Stimulated activated CD4-positive, alpha-beta T cell treated with anti-CD3 and anti-CD28 coated beads, Interleukin-12 subunit alpha, Interleukin-12 subunit beta, amount 100 ng/mL, for 24 hours (primary cell): ENCODE results near the gene CFAP45.

Experiments used
- DNase-seq, 2 experiments: peaks; one replicate each; pipeline ENCODE4 v3.0.0-alpha.2; 2020; ENCODE audit warnings: low read depth in 2 of 2

CFAP45 gene

GRCh38 chr1:159853417-159854115 lies 46.4 kb downstream of the CFAP45 start:
- DNase-seq = no peak

- DNase-seq = no peak
These were observed 48.6 kb downstream of the CFAP45 start for GRCh38 chr1:159851407-159851806.

- no peak for DNase-seq
These were observed 50.2 kb downstream of the CFAP45 start for GRCh38 chr1:159849626-159850366.

GRCh38 chr1:159848326-159848725 lies 51.6 kb downstream of the CFAP45 start:
- no peak for DNase-seq

- no peak for DNase-seq
These were observed 52.7 kb downstream of the CFAP45 start for GRCh38 chr1:159847231-159847630.

- no peak for DNase-seq
These were observed 54.0 kb downstream of the CFAP45 start for GRCh38 chr1:159845751-159846629.

- no peak for DNase-seq
These were observed 56.5 kb downstream of the CFAP45 start for GRCh38 chr1:159843459-159843858.

- no peak for DNase-seq
These were observed 58.2 kb downstream of the CFAP45 start for GRCh38 chr1:159841749-159842148.

GRCh38 chr1:159839116-159839849 lies 60.7 kb downstream of the CFAP45 start:
- no peak for DNase-seq

- DNase-seq = no peak
These were observed 61.2 kb downstream of the CFAP45 start for GRCh38 chr1:159838715-159839114.

GRCh38 chr1:159835862-159836525 lies 64.0 kb downstream of the CFAP45 start:
- DNase-seq = no peak

- no peak for DNase-seq
These were observed 64.6 kb downstream of the CFAP45 start for GRCh38 chr1:159835356-159835755.

GRCh38 chr1:159832309-159832708 lies 67.7 kb downstream of the CFAP45 start:
- DNase-seq = no peak

- DNase-seq = no peak
These were observed 68.4 kb downstream of the CFAP45 start for GRCh38 chr1:159831412-159832141.

- no peak for DNase-seq
These were observed 69.2 kb downstream of the CFAP45 start for GRCh38 chr1:159830722-159831121.

GRCh38 chr1:159829822-159830465 lies 70.0 kb downstream of the CFAP45 start:
- DNase-seq = no peak

GRCh38 chr1:159829273-159829634 lies 70.7 kb downstream of the CFAP45 start:
- no peak for DNase-seq

GRCh38 chr1:159828581-159829272 lies 71.2 kb downstream of the CFAP45 start:
- no peak for DNase-seq

GRCh38 chr1:159828176-159828575 lies 71.8 kb downstream of the CFAP45 start:
- no peak for DNase-seq
